Liver (tissue), 9 donors: Measurements from ENCODE around the gene MYO18A. TPM values are rescaled to one million over a fixed set of nuclear protein-coding genes. Genes with fewer than 3 reads are reported as not detected.

Experiments
- DNase-seq: peaks from one replicate; pipeline ENCODE4 v3.0.0-alpha.2; 2017; ENCODE audit warnings: low spot score
- H3K27ac ChIP-seq, 2 donors: one replicate each; pipeline ENCODE4 v1.7.0; 2013; ENCODE audit warnings: inconsistent platforms in 2 of 2, low read length in 2 of 2, control low read depth in 1 of 2, low read depth in 1 of 2, mild to moderate bottlenecking in 1 of 2
- H3K27me3 ChIP-seq, 4 donors: one replicate each; pipeline versions ENCODE4 v1.6.1 to v1.7.0; 2013; ENCODE audit warnings: low read length in 3 of 4, inconsistent platforms in 1 of 4, mild to moderate bottlenecking in 1 of 4, moderate library complexity in 1 of 4; ENCODE audit not compliant: control insufficient read depth in 4 of 4, insufficient read depth in 4 of 4
- H3K36me3 ChIP-seq, 4 donors: one replicate each; pipeline versions ENCODE4 v1.6.1 to v1.7.0; 2013; ENCODE audit warnings: low read length in 3 of 4, mild to moderate bottlenecking in 3 of 4, low read depth in 1 of 4, moderate library complexity in 1 of 4; ENCODE audit not compliant: control insufficient read depth in 4 of 4, insufficient read depth in 3 of 4
- H3K4me1 ChIP-seq, 4 donors: one replicate each; pipeline versions ENCODE4 v1.6.1 to v1.7.0; 2013; ENCODE audit warnings: low read length in 3 of 4, mild to moderate bottlenecking in 3 of 4, moderate library complexity in 1 of 4; ENCODE audit not compliant: control insufficient read depth in 4 of 4, insufficient read depth in 4 of 4
- H3K4me3 ChIP-seq, 3 donors: one replicate each; pipeline versions ENCODE4 v1.6.1 to v1.7.0; 2013; ENCODE audit warnings: low read length in 3 of 3, control low read depth in 1 of 3, low read depth in 1 of 3, mild to moderate bottlenecking in 1 of 3
- H3K9ac ChIP-seq, 2 donors: one replicate each; pipeline ENCODE4 v1.7.0; 2013; ENCODE audit warnings: low read length in 2 of 2, mild to moderate bottlenecking in 2 of 2, moderate library complexity in 2 of 2, control low read depth in 1 of 2, low read depth in 1 of 2
- H3K9me3 ChIP-seq, 4 donors: one replicate each; pipeline versions ENCODE4 v1.6.1 to v1.7.0; 2013; ENCODE audit warnings: low read length in 3 of 4; ENCODE audit not compliant: control insufficient read depth in 4 of 4
- ATF3 ChIP-seq: IDR thresholded peaks from 2 replicates; pipeline ENCODE4 v1.6.1; 2016; ENCODE audit warnings: antibody characterized with exemption
- CTCF ChIP-seq: fragments of 150-350 bp; IDR thresholded peaks from 2 replicates; pipeline ENCODE4 v1.5.1; 2017; ENCODE audit warnings: improper control_type of control experiment, low read depth, low read length; ENCODE audit not compliant: missing input control
- EGR1 ChIP-seq, 2 donors: IDR thresholded peaks; 2 replicates each; pipeline ENCODE4 v1.6.1; 2016 to 2018; ENCODE audit warnings: antibody characterized with exemption in 2 of 2, low read depth in 2 of 2
- FOXA1 ChIP-seq: IDR thresholded peaks from 2 replicates; pipeline ENCODE4 v1.6.1; 2016; ENCODE audit warnings: antibody characterized with exemption
- FOXA2 ChIP-seq: IDR thresholded peaks from 2 replicates; pipeline ENCODE4 v1.6.1; 2016; ENCODE audit warnings: antibody characterized with exemption
- GABPA ChIP-seq, 2 donors: IDR thresholded peaks in 1 of 2; conservative IDR thresholded peaks in 1 of 2; 2 replicates each; pipeline ENCODE4 v1.6.1; 2016; ENCODE audit warnings: antibody characterized with exemption in 2 of 2, mild to moderate bottlenecking in 1 of 2, moderate library complexity in 1 of 2
- HNF4A ChIP-seq, 2 donors: conservative IDR thresholded peaks; 2 replicates each; pipeline ENCODE4 v1.6.1; 2016; ENCODE audit warnings: antibody characterized with exemption in 2 of 2, mild to moderate bottlenecking in 2 of 2
- JUND ChIP-seq, 2 donors: IDR thresholded peaks; 2 replicates each; pipeline ENCODE4 v1.6.1; 2016; ENCODE audit warnings: antibody characterized with exemption in 2 of 2
- NR2F2 ChIP-seq: IDR thresholded peaks from 2 replicates; pipeline ENCODE4 v1.6.1; 2016; ENCODE audit warnings: antibody characterized with exemption
- RAD21 ChIP-seq, 2 donors: IDR thresholded peaks; 2 replicates each; pipeline ENCODE4 v1.6.1; 2016; ENCODE audit warnings: antibody characterized with exemption in 2 of 2, mild to moderate bottlenecking in 2 of 2
- REST ChIP-seq: IDR thresholded peaks from 2 replicates; pipeline ENCODE4 v1.6.1; 2016; ENCODE audit warnings: antibody characterized with exemption, mild to moderate bottlenecking
- RXRA ChIP-seq, 2 donors: IDR thresholded peaks; 2 replicates each; pipeline ENCODE4 v1.6.1; 2017 to 2018; ENCODE audit warnings: antibody characterized with exemption in 2 of 2, mild to moderate bottlenecking in 1 of 2
- SP1 ChIP-seq: IDR thresholded peaks from 2 replicates; pipeline ENCODE4 v1.6.1; 2018; ENCODE audit warnings: antibody characterized with exemption, mild to moderate bottlenecking
- TAF1 ChIP-seq: conservative IDR thresholded peaks from 2 replicates; pipeline ENCODE4 v1.6.1; 2016; ENCODE audit warnings: antibody characterized with exemption, mild to moderate bottlenecking
- YY1 ChIP-seq: IDR thresholded peaks from 2 replicates; pipeline ENCODE4 v1.6.1; 2016; ENCODE audit warnings: antibody characterized with exemption, mild to moderate bottlenecking
- WGBS: extraction: QIAGEN DNeasy Blood & Tissue Kit; methylation state at CpG from one replicate; pipeline ENCODE4 v1.1.7; 2013; 5-methylcytosine and 5-hydroxymethylcytosine counted together
- polyA plus RNA-seq, 2 donors: library from polyadenylated mRNA; stranded (reverse) in 1 of 2; unstranded in 1 of 2; fragments of 200-250 nt in 1 of 2; fragments of >200 nt in 1 of 2; fragmentation: Nextera tagmentation in 1 of 2; extraction: Ambion mirVana in 1 of 2; gene quantifications; one replicate each; pipeline versions ENCODE4 v1.2.1 to v1.2.3, GENCODE V29; 2013 to 2015
- total RNA-seq, 2 donors: library from RNA; depleted of rRNA; stranded (reverse); fragments of >200 nt; gene quantifications; one replicate each; pipeline ENCODE4 v1.2.3, GENCODE V29; 2014
- TF ChIP-seq, protein P1 (sequence below): IDR thresholded peaks from 2 replicates; pipeline ENCODE4 v1.6.1; 2016; ENCODE audit warnings: antibody characterized with exemption
- TF ChIP-seq, protein P2 (sequence below): IDR thresholded peaks from 2 replicates; pipeline ENCODE4 v1.6.1; 2016; ENCODE audit warnings: antibody characterized with exemption
- donor health status: healthy.
- donor health status: healthy.
- donor health status: healthy.
- donor health status: healthy.
- donor health status: healthy.

Gene MYO18A
- total and polyA plus RNA-seq, 4 donors, result 26.3 to 81.6 (median 37.3) TPM

DNA sequence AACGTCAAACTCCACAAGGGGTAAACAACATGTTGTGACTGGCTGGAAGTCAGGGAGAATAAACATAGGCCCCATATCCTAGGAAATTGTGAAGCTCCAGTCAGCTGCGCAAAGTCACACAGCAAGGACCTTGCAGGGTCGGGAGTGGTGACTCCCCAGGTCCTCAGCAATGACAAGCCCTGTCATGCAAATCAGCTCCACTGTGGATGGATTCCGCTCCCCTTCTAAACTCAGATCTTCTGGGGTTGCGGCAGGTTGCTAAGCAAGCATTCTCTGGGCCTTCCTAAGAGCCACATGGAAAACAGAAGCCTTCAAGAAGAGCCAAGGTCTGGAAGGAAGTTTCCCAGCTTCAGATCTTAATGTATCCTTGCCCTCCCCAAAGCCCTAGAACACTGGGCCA lies 28.9 kb upstream of the MYO18A start:
- Histone ChIP-seq H3K4me3 (no peak overlapping the region), H3K36me3 (no peaks in the 10 kb centered on the region), H3K27me3 (no peaks in the 10 kb centered on the region), H3K27ac (no peak overlapping the region), H3K4me1 (no peaks in the 10 kb centered on the region), H3K9ac (no peak overlapping the region), H3K9me3 (no peaks in the 10 kb centered on the region)
- TF ChIP-seq EGR1 (IDR thresholded peaks at IDR 0.05; ENCODE audit: low read depth in 2 of 2), result no peak
- TF ChIP-seq JUND (IDR thresholded peaks at IDR 0.05), result no peak
- no peak for TF ChIP-seq GABPA (IDR thresholded peaks at IDR 0.05 in 1 of 2, conservative IDR thresholded peaks at IDR 0.05 in 1 of 2)
- TF ChIP-seq, protein P1, sequence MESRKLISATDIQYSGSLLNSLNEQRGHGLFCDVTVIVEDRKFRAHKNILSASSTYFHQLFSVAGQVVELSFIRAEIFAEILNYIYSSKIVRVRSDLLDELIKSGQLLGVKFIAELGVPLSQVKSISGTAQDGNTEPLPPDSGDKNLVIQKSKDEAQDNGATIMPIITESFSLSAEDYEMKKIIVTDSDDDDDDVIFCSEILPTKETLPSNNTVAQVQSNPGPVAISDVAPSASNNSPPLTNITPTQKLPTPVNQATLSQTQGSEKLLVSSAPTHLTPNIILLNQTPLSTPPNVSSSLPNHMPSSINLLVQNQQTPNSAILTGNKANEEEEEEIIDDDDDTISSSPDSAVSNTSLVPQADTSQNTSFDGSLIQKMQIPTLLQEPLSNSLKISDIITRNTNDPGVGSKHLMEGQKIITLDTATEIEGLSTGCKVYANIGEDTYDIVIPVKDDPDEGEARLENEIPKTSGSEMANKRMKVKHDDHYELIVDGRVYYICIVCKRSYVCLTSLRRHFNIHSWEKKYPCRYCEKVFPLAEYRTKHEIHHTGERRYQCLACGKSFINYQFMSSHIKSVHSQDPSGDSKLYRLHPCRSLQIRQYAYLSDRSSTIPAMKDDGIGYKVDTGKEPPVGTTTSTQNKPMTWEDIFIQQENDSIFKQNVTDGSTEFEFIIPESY, result no peak
- no peak for TF ChIP-seq FOXA1
- no peak for TF ChIP-seq TAF1
- TF ChIP-seq CTCF, result no peak
- TF ChIP-seq FOXA2, result no peak
- TF ChIP-seq RAD21 (IDR thresholded peaks at IDR 0.05), result no peak
- TF ChIP-seq SP1, result no peak
- TF ChIP-seq REST, result no peak
- no peak for TF ChIP-seq RXRA (IDR thresholded peaks at IDR 0.05)
- TF ChIP-seq, protein P2, sequence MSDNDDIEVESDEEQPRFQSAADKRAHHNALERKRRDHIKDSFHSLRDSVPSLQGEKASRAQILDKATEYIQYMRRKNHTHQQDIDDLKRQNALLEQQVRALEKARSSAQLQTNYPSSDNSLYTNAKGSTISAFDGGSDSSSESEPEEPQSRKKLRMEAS, result no peak
- TF ChIP-seq ATF3, result no peak
- TF ChIP-seq YY1, result no peak
- TF ChIP-seq NR2F2, result no peak
- DNase-seq, result no peak
- 95% methylated on average over 5 of the region's 5 CpGs for WGBS

- H3K9ac ChIP-seq, result no peak overlapping the region
- H3K27ac ChIP-seq, result no peak overlapping the region
- H3K27me3 ChIP-seq, result no peaks in the 10 kb centered on the region
- no peaks in the 10 kb centered on the region for H3K36me3 ChIP-seq
- no peaks in the 10 kb centered on the region for H3K9me3 ChIP-seq
- H3K4me3 ChIP-seq, result no peak overlapping the region
- 93% methylated on average over 2 of the region's 2 CpGs for WGBS
- no peaks in the 10 kb centered on the region for H3K4me1 ChIP-seq
- DNase-seq, result no peak
- TF ChIP-seq ATF3, result no peak
- no peak for TF ChIP-seq HNF4A (conservative IDR thresholded peaks at IDR 0.05)
- TF ChIP-seq FOXA2, result no peak
- TF ChIP-seq YY1, result no peak
- TF ChIP-seq, protein P1, result no peak
- TF ChIP-seq CTCF, result no peak
- no peak for TF ChIP-seq TAF1
Measured at GRCh38 chr17:29207975-29208374, 27.8 kb upstream of the MYO18A start.
